NCI-H446 (cell line): ENCODE results near the gene AGR2.

ENCODE experiments used
- DNase-seq, 2 experiments: peaks; one replicate each; lab custom pipeline; 2025; lab: John Stamatoyannopoulos, UW

AGR2 gene

GRCh38 chr7:16812542-16813231, 7.9 kb upstream of the AGR2 start:
- DNase-seq: no peak

- DNase-seq: no peak
Measured at GRCh38 chr7:16811551-16811950, 6.8 kb upstream of the AGR2 start.

- no peak for DNase-seq
Measured at GRCh38 chr7:16810573-16810972, 5.8 kb upstream of the AGR2 start.

GRCh38 chr7:16810112-16810511, 5.3 kb upstream of the AGR2 start:
- DNase-seq: no peak

GRCh38 chr7:16805441-16805840, 642 bp upstream of the AGR2 start:
- DNase-seq: no peak

GRCh38 chr7:16803881-16804673, 722 bp downstream of the AGR2 start:
- no peak for DNase-seq

- no peak for DNase-seq
Measured at GRCh38 chr7:16803125-16803524, 1.7 kb downstream of the AGR2 start.

GRCh38 chr7:16801579-16801978, 3.2 kb downstream of the AGR2 start:
- DNase-seq: no peak

GRCh38 chr7:16801111-16801542, 3.7 kb downstream of the AGR2 start:
- peak; percentile 28 to 75 for DNase-seq

- peak; percentile 57 to 87 for DNase-seq
Measured at GRCh38 chr7:16795624-16796023, 9.2 kb downstream of the AGR2 start.

GRCh38 chr7:16794986-16795385, 9.8 kb downstream of the AGR2 start:
- no peak for DNase-seq

- DNase-seq: peak in 1 of 2 experiments; percentile 23
Measured at GRCh38 chr7:16791905-16792698, 12.7 kb downstream of the AGR2 start.

GRCh38 chr7:16791071-16791470, 13.7 kb downstream of the AGR2 start:
- DNase-seq: no peak

- DNase-seq: no peak
Measured at GRCh38 chr7:16787127-16787526, 17.7 kb downstream of the AGR2 start.

- DNase-seq: no peak
Measured at GRCh38 chr7:16786257-16786656, 18.5 kb downstream of the AGR2 start.

- DNase-seq: no peak
Measured at GRCh38 chr7:16785846-16786245, 19.0 kb downstream of the AGR2 start.

- DNase-seq: no peak
Measured at GRCh38 chr7:16785321-16785720, 19.5 kb downstream of the AGR2 start.

- DNase-seq: no peak
Measured at GRCh38 chr7:16780596-16780995, 24.2 kb downstream of the AGR2 start.

- no peak for DNase-seq
Measured at GRCh38 chr7:16779051-16779450, 25.7 kb downstream of the AGR2 start.

GRCh38 chr7:16778476-16778875, 26.3 kb downstream of the AGR2 start:
- DNase-seq: no peak

GRCh38 chr7:16776053-16776452, 28.7 kb downstream of the AGR2 start:
- DNase-seq: no peak

- no peak for DNase-seq
Measured at GRCh38 chr7:16774986-16775385, 29.8 kb downstream of the AGR2 start.

- DNase-seq: no peak
Measured at GRCh38 chr7:16774294-16774693, 30.5 kb downstream of the AGR2 start.
